Breast epithelium (tissue), 4 donors: ENCODE measurements around the gene KASH5. TPM values are rescaled to one million over a fixed set of nuclear protein-coding genes. Genes with fewer than 3 reads are reported as not detected.

Experiments
- DNase-seq, 2 donors: peaks; one replicate each; pipeline ENCODE4 v3.0.0-alpha.2; 2019; ENCODE audit warnings: low spot score in 2 of 2
- H3K27ac ChIP-seq, 2 donors: fragments of 200-600 bp; sonication (generic) in 1 of 2; one replicate each; pipeline ENCODE4 v1.5.1; 2016 to 2019; ENCODE audit warnings: mild to moderate bottlenecking in 1 of 2
- H3K27me3 ChIP-seq, 2 donors: fragments of 200-600 bp; sonication (generic) in 1 of 2; one replicate each; pipeline versions ENCODE4 v1.5.1 to v1.6.0; 2017 to 2019; ENCODE audit warnings: control low read depth in 1 of 2, mild to moderate bottlenecking in 1 of 2
- H3K36me3 ChIP-seq: fragments of 200-600 bp; one replicate; pipeline ENCODE4 v1.5.1; 2019
- H3K4me1 ChIP-seq, 2 donors: fragments of 200-600 bp; sonication (generic); one replicate each; pipeline ENCODE4 v1.5.1; 2016 to 2019; ENCODE audit warnings: control low read depth in 1 of 2
- H3K4me3 ChIP-seq, 3 donors: fragments of 200-600 bp; sonication (generic); 1 replicate in 2 of 3; 2 replicates in 1 of 3; pipeline ENCODE4 v1.5.1; 2016 to 2019; ENCODE audit warnings: mild to moderate bottlenecking in 3 of 3, moderate library complexity in 2 of 3
- H3K9me3 ChIP-seq, 2 donors: fragments of 200-600 bp; sonication (generic) in 1 of 2; one replicate each; pipeline ENCODE4 v1.5.1; 2016 to 2019; ENCODE audit warnings: control low read depth in 1 of 2
- CTCF ChIP-seq, 3 donors: fragments of 450-650 bp; IDR thresholded peaks; one replicate each; pipeline ENCODE4 v1.5.1; 2016 to 2017; ENCODE audit warnings: antibody characterized with exemption in 3 of 3, mild to moderate bottlenecking in 3 of 3, moderate library complexity in 3 of 3
- POLR2A ChIP-seq: fragments of 450-650 bp; IDR thresholded peaks from one replicate; pipeline ENCODE4 v1.6.1; 2016; ENCODE audit warnings: antibody characterized with exemption, mild to moderate bottlenecking, moderate library complexity
- POLR2AphosphoS5 ChIP-seq, 3 donors: sonication (generic); formaldehyde crosslinking; IDR thresholded peaks; one replicate each; pipeline ENCODE4 v1.6.1; 2017; ENCODE audit warnings: antibody characterized with exemption in 3 of 3
- intact Hi-C: fragments of 100-400 bp; cut with DNase I; formaldehyde crosslinking; loops from one replicate; pipeline ENCODE4 v1.15.1; 2023; ENCODE audit warnings: low total_unique reads
- total RNA-seq, 3 donors: library from RNA; depleted of rRNA; stranded (reverse); fragments of >200 nt; gene quantifications; one replicate each; pipeline ENCODE4 v1.1.0, GENCODE V29; 2016

The KASH5 gene
- total RNA-seq = 1 to 10 TPM in 1 of 3 donors, not detected in 2; 1.9 TPM

GRCh38 chr19:49387936-49388372 is at the start of gene KASH5:
KASH5 (plus strand) TSS chr19:49388249; CDS start chr19:49390884, 2,635 bp downstream.
- Histone ChIP-seq H3K4me3 (peak within 1 kb of the TSS; percentile 11 to 52 (median 29)), H3K4me1 (no peaks in the 10 kb centered on the region), H3K27me3 (no peaks in the 10 kb centered on the region)

GRCh38 chr19:49338691-49339300 is 49.3 kb upstream of the KASH5 start:
- intact Hi-C loops = no loop called here
- DNase-seq = peak; percentile 85 to 94
- H3K4me1 ChIP-seq = peaks cover 0 to 6% of the 10 kb centered on the region in 2 donors
- H3K36me3 ChIP-seq = no peaks in the 10 kb centered on the region
- H3K4me3 ChIP-seq = peak overlapping the region; percentile 32 to 68 (median 56)
- H3K27ac ChIP-seq = peak overlapping the region; percentile 89 to 93
- H3K27me3 ChIP-seq = no peaks in the 10 kb centered on the region
- TF ChIP-seq POLR2A = no peak
- no peak for TF ChIP-seq POLR2AphosphoS5 (IDR thresholded peaks at IDR 0.05)
- no peak for TF ChIP-seq CTCF (IDR thresholded peaks at IDR 0.05)
- H3K9me3 ChIP-seq = no peaks in the 10 kb centered on the region

More at GRCh38 chr19:49387936-49388372, at the start of gene KASH5:
- H3K27ac ChIP-seq = no peak within 1 kb of the TSS
- intact Hi-C loops = no loop called here
- peak; percentile 75 to 82 for DNase-seq
- peaks cover 0 to 4% of the 10 kb centered on the region in 2 donors for H3K9me3 ChIP-seq
- H3K36me3 ChIP-seq = no peaks in the 10 kb centered on the region
- TF ChIP-seq POLR2AphosphoS5 (IDR thresholded peaks at IDR 0.05) = no peak
- no peak for TF ChIP-seq POLR2A
- TF ChIP-seq CTCF (IDR thresholded peaks at IDR 0.05) = no peak

GRCh38 chr19:49339301-49340068 is 48.6 kb upstream of the KASH5 start:
- H3K27ac ChIP-seq = peak overlapping the region; percentile 89 to 93
- TF ChIP-seq CTCF (IDR thresholded peaks at IDR 0.05) (no peak), POLR2AphosphoS5 (IDR thresholded peaks at IDR 0.05) (peak; percentile 67 to 78 (median 73)), POLR2A (peak; percentile 59)
- H3K27me3 ChIP-seq = no peaks in the 10 kb centered on the region
- no peaks in the 10 kb centered on the region for H3K9me3 ChIP-seq
- H3K4me3 ChIP-seq = peak overlapping the region; percentile 32 to 68 (median 56)
- intact Hi-C loops = no loop called here
- no peaks in the 10 kb centered on the region for H3K36me3 ChIP-seq
- H3K4me1 ChIP-seq = peaks cover 0 to 6% of the 10 kb centered on the region in 2 donors
- DNase-seq = peak; percentile 83 to 93

- peak overlapping the region; percentile 32 to 68 (median 56) for H3K4me3 ChIP-seq
- DNase-seq = peak; percentile 32 to 69
- H3K9me3 ChIP-seq = no peaks in the 10 kb centered on the region
- intact Hi-C loops = no loop called here
- TF ChIP-seq CTCF (IDR thresholded peaks at IDR 0.05) (no peak), POLR2AphosphoS5 (IDR thresholded peaks at IDR 0.05) (peak in 1 of 3 donors; percentile 42), POLR2A (no peak)
- H3K4me1 ChIP-seq = peaks cover 0 to 6% of the 10 kb centered on the region in 2 donors
- H3K36me3 ChIP-seq = no peaks in the 10 kb centered on the region
- no peaks in the 10 kb centered on the region for H3K27me3 ChIP-seq
- peak overlapping the region; percentile 89 to 93 for H3K27ac ChIP-seq
Measured at GRCh38 chr19:49340069-49340864, 47.8 kb upstream of the KASH5 start.
